ENCODE data around the gene ROBO1. TPM values are rescaled to one million over a fixed set of nuclear protein-coding genes. Genes with fewer than 3 reads are reported as not detected.

Gene ROBO1
- total and polyA plus RNA-seq, 2 donors (not counting 3 experiments of a cell fraction or from before 2014, with no cell fraction given), result 5.9 to 14.2 TPM

- Histone ChIP-seq H3K4me1 (ENCODE audit: control insufficient read depth, extremely low read depth, insufficient read depth, low read length) (no peaks in the 10 kb centered on the region), H3K9ac (replicated peaks; ENCODE audit: extremely low read depth, insufficient read depth, low read length) (no peak overlapping the region), H3K27ac (ENCODE audit: insufficient read depth, low read depth, low read length) (no peak overlapping the region), H3K4me3 (replicated peaks in 1 of 3; ENCODE audit: insufficient read depth in 1 of 3, low read depth in 1 of 3, low read length in 3 of 3) (no peak overlapping the region), H3K9me1 (replicated peaks; ENCODE audit: control insufficient read depth, extremely low read depth, insufficient read depth, low read length) (no peaks in the 10 kb centered on the region), H3K79me2 (ENCODE audit: control insufficient read depth, insufficient read depth, low read length) (no peaks in the 10 kb centered on the region), H2AFZ (ENCODE audit: low read depth, low read length) (no peak overlapping the region), H3K36me3 (ENCODE audit: control insufficient read depth in 2 of 2, extremely low read depth in 1 of 2, insufficient read depth in 2 of 2, low read length in 2 of 2) (no peaks in the 10 kb centered on the region), H3K4me2 (ENCODE audit: insufficient read depth, low read length) (no peak overlapping the region), H3K9me3 (replicated peaks; ENCODE audit: control insufficient read depth, insufficient read depth, low read length) (no peaks in the 10 kb centered on the region), H4K20me1 (replicated peaks; ENCODE audit: control insufficient read depth, extremely low read depth, insufficient read depth, low read length) (no peaks in the 10 kb centered on the region), H3K27me3 (ENCODE audit: control insufficient read depth in 2 of 2, insufficient read depth in 2 of 2, low read length in 2 of 2) (peaks cover 0 to 1% of the 10 kb centered on the region in 2 experiments)
- BruUV-seq (replicated peaks), result no TSS peak
- ChIA-PET POLR2A (no interaction called here), CTCF (no interaction called here)
- DNase-seq (ENCODE audit: low read depth, low spot score) (no peak), FAIRE-seq (no peak)
- intact Hi-C loops (cut with micrococcal nuclease) (no loop called here), dilution Hi-C loops (cut with MboI; ENCODE audit: extremely low pct_ligation_motif_present, low sequenced_read_pairs) (no loop called here)
- TF ChIP-seq POLR2A (IDR thresholded peaks at IDR 0.05; ENCODE audit: low read depth, low read length) (no peak), EZH2 (IDR thresholded peaks at IDR 0.05; ENCODE audit: borderline replicate concordance, low read depth, low read length, severe bottlenecking) (no peak), CTCF (IDR thresholded peaks at IDR 0.05; ENCODE audit: extremely low read depth in 1 of 2, insufficient read depth in 1 of 2, low read depth in 1 of 2, low read length in 2 of 2) (no peak), GATA2 (IDR thresholded peaks at IDR 0.05; ENCODE audit: insufficient read depth, insufficient read length, low read depth, low read length) (no peak), FOS (IDR thresholded peaks at IDR 0.05; ENCODE audit: borderline replicate concordance, insufficient read depth, low read length) (no peak), MYC (IDR thresholded peaks at IDR 0.05; ENCODE audit: low read depth, low read length) (no peak), MAX (IDR thresholded peaks at IDR 0.05; ENCODE audit: insufficient read depth, insufficient read length) (no peak), POLR2AphosphoS5 (IDR thresholded peaks at IDR 0.05; ENCODE audit: insufficient read depth, low read depth, low read length) (no peak), JUN (IDR thresholded peaks at IDR 0.05; ENCODE audit: borderline replicate concordance, insufficient read depth, insufficient read length, low read depth) (no peak)
Observed at GRCh38 chr3:79461129-79461792, 306.5 kb downstream of the ROBO1 start.

Data from endothelial cell of umbilical vein (primary cell).